22Rv1 (cell line): Measurements from ENCODE around the gene RPL10A.

Experiments used
- ZFX ChIP-seq: fragments of 450-650 bp; IDR thresholded peaks from 2 replicates; pipeline ENCODE4 v1.6.1; 2017; ENCODE audit warnings: antibody characterized with exemption, borderline replicate concordance
- TF ChIP-seq, protein P1 (sequence below): fragments of 450-650 bp; IDR thresholded peaks from 2 replicates; pipeline ENCODE4 v1.5.1; 2017; ENCODE audit warnings: mild to moderate bottlenecking

DNA sequence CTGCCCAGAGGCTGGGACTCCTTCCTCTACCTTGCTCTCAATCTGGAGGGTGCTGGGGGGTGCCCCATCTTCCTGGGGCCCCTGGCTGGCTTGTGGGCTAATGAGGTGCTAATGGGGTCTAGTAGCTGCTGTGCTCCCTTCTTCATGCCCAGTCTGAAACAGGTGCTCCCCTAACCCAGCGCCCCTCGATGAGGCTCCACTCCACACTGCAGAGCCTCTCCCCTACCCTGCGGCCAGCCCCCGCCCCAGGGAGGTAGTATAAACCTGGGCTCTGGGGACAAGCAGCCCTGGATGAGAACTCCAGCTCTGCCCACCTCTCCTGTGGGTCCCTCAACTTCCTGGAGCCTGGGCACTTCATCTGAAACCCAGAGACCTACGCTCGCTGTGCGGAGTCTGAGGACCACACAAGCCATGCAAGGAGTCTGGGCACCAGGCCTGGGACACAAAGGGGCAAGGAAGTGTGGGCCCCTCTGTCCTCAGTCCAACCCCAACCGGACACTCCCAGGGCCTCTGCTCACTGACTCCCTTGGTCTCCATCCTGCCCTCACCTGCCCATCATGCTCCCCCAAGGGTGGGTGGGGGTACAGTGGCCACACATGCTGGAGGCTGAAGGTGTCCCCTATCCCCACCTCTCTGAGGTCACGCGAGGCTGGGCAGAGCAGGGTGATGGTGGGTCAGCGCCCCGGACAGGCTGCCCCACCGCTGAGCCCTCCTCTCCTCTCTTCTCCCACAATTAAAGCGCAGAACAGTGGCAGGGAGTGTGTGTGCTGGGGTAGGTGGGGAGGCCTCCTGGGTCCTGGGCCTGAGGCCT is 6.1 kb downstream of the RPL10A start:
- TF ChIP-seq, protein P1, sequence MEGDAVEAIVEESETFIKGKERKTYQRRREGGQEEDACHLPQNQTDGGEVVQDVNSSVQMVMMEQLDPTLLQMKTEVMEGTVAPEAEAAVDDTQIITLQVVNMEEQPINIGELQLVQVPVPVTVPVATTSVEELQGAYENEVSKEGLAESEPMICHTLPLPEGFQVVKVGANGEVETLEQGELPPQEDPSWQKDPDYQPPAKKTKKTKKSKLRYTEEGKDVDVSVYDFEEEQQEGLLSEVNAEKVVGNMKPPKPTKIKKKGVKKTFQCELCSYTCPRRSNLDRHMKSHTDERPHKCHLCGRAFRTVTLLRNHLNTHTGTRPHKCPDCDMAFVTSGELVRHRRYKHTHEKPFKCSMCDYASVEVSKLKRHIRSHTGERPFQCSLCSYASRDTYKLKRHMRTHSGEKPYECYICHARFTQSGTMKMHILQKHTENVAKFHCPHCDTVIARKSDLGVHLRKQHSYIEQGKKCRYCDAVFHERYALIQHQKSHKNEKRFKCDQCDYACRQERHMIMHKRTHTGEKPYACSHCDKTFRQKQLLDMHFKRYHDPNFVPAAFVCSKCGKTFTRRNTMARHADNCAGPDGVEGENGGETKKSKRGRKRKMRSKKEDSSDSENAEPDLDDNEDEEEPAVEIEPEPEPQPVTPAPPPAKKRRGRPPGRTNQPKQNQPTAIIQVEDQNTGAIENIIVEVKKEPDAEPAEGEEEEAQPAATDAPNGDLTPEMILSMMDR, result no peak
- no peak for TF ChIP-seq ZFX
